Measurements from ENCODE around the gene ZNF770.
A peak's percentile ranks its signal among the peaks of the same experiment; 100 is the strongest.
"Not testable (repeated sequence)": the region's sequence is repeated elsewhere in the genome, so short reads cannot be mapped to it uniquely, and the experiment has no call there.

Gene ZNF770

DNA sequence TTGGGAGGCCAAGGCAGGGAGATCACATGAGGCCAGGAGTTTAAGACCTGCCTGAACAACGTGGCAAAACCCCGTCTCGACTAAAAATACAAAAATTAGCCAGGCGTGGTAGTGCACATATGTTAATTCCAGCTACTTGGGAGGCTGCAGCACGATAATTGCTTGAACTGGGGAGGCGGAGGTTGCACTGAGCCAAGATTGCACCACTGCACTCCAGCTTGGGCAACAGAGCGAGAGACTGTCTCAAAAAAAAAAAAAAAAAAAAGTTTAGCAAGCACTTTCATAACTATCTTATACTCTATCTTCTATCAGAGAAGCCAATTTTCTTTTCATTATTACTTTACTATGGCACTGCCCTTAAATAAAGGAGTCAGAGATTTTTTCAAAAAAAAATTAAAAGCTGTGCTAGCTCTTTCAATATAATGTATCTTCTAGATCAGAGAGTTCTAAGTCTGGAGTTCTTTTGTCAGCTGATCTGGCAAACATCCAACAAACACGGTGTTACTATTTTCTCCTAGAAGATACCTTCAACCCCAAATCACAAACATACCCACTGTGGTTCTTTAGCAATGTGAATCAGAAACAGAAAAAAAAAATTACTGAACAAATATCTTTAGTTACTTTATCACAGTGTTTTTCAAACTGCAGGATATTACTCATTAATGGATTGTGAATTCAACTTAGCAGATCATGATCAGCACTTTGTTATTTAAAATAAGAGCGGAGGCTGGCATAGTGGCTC lies 3.0 kb downstream of the ZNF770 start:
- H3K4me3 ChIP-seq (ENCODE audit: low read depth, low read length): no peak overlapping the region
- no peak for DNase-seq (ENCODE audit: low read depth)

DNA sequence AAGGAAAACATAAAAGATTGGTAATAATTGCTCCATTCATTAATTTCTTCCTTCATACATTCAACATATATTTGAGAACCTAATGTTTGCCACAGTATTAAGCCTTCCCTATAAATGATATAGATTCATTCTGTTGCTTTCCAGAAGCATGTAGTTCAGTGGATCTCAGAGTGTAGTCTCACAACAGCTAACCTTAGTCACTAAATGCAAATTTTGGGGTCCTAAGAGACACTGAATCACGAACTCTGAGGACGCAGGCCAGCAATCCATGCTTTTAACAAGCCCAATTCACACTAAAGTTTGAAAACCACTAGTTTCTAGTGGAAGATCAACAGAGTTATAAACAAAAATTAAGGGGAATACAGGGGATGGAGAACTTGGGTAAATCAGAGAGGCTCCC lies 11.3 kb downstream of the ZNF770 start:
- H3K4me3 ChIP-seq (ENCODE audit: low read depth, low read length): no peak overlapping the region
- no peak for DNase-seq (ENCODE audit: low read depth)

DNA sequence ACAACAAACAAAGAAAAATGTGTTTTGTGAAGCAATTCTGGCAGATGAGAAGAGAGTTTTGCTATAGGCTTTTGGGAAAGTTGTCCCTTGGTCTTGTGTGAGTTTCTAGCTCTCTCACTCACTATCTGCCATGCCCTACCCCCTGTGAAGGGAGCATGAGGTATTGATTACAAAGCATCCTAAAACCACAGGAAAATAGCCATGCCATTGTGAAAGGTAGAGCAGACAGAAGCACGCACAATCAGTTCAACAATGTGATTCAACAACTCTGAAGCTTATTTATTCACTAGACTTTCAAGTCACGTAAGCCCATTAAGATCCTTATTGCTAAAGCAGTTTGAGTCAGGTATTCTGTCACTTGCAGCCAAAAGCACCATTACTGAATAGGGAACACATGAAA lies 12.0 kb downstream of the ZNF770 start:
- no peak overlapping the region for H3K4me3 ChIP-seq (ENCODE audit: low read depth, low read length)
- DNase-seq (ENCODE audit: low read depth): no peak

DNA sequence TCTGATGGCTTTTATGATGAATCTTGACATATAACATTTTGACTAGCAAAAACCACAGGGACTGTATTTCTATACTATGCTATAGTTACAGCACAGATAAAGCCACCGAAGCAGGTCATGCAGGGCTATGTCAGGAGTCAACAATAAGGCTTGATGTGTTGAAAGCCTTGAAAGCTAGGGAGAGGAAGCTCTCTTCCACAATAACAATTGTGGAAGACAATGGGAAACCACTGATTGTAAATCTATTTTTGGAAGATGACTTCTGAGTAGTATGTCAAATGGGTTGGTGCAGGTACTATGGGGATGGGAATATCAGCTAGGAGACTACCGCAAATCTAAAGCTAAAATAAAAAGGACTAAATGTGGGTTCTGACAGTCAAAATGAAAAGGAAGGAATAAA lies 14.6 kb downstream of the ZNF770 start:
- no peak overlapping the region for H3K4me3 ChIP-seq (ENCODE audit: low read depth, low read length)
- DNase-seq (ENCODE audit: low read depth): no peak

DNA sequence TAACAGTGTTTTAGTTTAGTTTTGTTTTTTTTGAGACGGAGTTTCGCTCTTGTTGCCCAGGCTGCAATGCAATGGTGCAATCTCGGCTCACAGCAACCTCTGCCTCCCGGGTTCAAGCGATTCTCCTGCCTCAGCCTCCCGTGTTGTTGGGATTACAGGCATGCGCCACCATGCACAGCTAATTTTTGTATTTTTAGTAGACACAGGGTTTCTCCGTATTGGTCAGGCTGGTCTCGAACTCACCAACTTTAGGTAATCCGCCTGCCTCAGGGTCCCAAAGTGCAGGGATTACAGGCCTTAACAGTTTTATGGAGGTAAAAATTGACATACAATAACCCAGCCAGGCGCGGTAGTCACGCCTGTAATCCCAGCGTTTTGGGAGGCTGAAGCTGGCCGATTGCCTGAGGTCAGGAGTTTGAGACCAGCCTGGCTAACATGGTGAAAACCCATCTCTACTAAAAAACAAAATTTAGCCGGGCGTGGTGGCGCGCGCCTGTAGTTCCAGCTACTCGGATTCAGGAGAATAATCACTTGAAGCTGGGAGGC lies 17.9 kb downstream of the ZNF770 start:
- peak overlapping the region; percentile 99 for H3K4me3 ChIP-seq (ENCODE audit: low read depth, low read length)
- DNase-seq (ENCODE audit: low read depth): not testable (repeated sequence)

DNA sequence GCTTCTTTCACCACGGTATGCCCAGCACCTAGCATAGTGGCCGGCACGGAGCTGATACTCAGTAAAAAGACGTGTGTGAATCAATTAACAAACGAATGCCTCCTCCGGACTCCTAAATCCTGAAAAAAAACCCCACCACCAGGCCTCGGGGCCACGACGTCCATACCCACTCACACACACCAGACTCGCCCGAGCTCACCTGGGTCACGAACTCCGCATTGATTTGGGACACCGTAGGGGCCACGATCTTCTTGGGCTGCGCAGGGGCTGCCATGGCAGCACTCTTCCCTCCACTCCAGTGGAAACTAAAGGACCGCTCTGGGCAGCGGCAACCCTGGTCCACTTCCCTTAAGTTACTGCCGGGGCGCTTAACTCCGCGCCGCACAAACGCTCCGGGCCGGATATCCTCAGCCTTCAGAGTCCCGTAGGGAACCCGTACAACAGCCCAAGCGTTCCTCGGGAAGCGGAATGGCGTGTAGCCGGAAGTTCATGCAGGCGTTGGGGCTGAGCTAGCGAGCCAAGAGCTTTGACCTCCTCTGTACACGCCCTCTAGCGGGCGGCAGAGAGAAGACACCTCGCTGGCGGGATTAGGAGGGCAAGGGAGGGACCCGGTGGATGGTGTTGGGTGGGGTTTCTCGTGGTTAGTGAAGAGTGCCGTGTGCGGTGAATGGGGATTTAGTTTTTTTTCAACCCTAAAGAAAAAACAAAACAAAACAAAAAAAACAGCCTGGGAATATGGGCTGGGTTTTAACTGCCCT lies 18.6 kb downstream of the ZNF770 start, which contains the start of gene AQR:
TSS of gene AQR (minus strand) at position 403 of the 758 bp plus-strand sequence. CDS start at position 274, 129 bp downstream.
- peak; percentile 96 for DNase-seq (ENCODE audit: low read depth)
- peak within 1 kb of the TSS; percentile 99 for H3K4me3 ChIP-seq (ENCODE audit: low read depth, low read length)

DNA sequence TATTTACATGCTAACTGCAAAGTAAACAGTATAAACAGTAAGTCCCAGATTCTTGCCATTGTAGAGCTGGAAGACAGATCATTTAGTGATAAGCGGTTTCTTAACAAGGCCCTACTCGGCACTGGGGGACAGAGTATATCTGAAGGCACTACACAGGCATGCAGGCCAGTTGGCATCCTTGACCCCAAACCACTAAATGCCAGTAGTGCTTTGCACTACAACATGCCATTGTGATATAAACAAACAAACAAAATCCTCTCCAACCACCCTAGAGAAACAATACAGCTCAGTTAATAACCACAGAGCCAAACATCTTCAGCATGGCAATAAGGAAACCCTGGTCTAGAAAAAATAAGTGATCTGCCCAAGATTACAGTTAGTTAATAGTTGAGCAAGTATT lies 23.8 kb downstream of the ZNF770 start:
- DNase-seq (ENCODE audit: low read depth): no peak
- H3K4me3 ChIP-seq (ENCODE audit: low read depth, low read length): no peak overlapping the region

DNA sequence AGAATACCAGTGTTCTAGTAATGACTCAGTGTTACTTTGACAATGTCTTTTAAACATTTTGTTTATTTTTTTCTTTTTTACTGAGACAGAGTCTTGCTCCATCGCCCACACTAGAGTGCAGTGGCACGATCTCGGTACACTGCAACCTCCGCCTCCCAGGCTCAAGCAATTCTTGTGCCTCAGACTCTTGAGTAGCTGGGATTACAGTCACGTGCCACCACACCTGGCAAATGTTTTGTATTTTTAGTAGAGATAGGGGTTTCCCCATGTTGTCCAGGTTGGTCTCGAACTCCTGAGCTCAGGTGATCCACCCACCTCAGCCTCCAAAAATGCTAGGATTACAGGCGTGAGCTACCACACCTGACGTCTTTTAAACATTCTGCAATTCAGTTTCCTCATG lies 34.2 kb downstream of the ZNF770 start:
- no peak overlapping the region for H3K4me3 ChIP-seq (ENCODE audit: low read depth, low read length)
- no peak for DNase-seq (ENCODE audit: low read depth)

DNA sequence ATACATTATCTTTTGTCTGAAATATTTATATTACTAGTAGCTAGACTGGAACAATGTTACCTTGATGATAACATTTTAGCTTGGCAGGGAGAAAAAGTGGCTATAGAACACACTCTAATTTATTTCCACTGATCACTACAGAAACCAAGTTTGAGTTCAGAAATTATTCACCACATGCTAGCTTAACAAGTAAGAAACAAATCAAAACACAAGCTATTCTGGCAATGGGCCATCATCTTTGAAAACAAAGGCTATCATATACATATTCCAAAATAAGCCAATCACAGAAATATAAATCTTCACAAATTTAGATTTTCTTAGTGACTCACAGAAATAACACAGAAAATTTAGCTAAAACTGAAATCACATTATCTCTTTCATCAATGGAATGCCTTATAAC lies 35.6 kb downstream of the ZNF770 start:
- DNase-seq (ENCODE audit: low read depth): no peak
- H3K4me3 ChIP-seq (ENCODE audit: low read depth, low read length): no peak overlapping the region

DNA sequence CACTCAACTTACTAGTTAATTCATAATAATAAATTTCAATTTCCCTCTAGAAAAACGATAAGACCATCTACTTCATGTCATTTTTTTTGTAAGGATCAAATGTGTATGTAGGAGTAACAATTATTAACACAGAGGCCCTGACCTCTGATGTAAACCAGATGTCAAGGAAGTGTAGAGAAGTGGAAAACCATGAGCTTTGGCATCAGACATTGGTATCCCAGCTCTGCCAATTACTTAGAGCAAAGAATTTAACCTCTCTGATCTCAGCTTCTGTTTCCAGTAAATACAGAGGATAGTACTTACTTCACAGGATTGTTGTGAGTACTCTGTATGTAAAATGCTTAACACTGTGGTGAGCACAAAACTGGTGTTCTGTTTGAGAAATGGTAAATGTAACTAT lies 36.1 kb downstream of the ZNF770 start:
- H3K4me3 ChIP-seq (ENCODE audit: low read depth, low read length): no peak overlapping the region
- DNase-seq (ENCODE audit: low read depth): no peak

DNA sequence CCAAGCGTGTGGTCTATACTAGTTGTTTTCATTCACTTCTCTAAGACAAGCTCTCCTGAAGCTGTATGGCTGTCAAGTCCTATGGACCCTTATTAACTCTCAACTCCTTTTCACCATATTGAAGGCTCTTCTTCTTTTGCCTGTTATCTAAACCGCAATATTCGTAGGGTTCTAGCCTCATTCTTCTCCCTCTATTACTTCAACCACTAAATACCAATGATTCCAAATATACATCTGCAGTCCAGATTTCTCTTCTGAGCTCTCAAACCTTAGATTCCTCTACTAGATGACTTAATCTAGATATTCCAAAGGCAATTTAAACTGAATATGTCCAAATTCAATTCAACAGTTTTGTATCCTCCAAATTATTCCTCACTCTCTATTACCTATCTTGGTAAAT lies 43.2 kb downstream of the ZNF770 start:
- no peak overlapping the region for H3K4me3 ChIP-seq (ENCODE audit: low read depth, low read length)
- DNase-seq (ENCODE audit: low read depth): no peak

DNA sequence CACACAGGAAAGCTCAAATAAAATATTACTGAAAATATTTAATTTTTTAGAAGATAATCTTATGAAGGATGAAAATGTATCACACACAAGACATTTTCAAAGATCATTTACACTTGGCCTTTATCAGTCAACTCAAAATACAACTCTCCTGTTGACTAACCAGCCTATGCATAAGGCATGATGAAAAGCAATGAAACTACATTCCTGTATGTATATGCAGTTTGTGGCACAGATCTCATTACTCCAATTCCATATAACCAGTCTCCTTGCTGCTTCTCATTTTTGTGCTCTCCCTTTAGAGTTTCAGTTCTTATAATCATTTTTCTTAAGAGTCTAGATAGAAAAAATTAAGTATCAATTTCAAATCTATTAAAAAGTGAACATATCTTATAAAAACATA lies 44.4 kb downstream of the ZNF770 start:
- no peak overlapping the region for H3K4me3 ChIP-seq (ENCODE audit: low read depth, low read length)
- no peak for DNase-seq (ENCODE audit: low read depth)

DNA sequence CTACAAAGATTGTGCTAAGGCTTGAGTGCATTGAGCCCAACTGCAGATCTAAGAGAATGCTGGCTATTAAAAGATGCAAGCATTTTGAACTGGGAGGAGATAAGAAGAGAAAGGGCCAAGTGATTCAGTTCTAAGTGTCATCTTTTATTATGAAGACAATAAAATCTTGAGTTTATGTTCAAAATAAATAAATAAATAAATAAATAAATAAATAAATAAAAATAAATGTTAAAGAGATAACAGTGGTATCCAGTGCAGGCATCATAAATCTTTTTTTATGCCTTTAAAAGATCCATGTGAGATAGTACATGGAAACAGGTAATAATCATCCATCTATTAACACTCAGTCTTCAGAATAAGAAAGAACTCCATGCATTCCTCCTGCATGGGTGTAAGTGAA lies 44.8 kb downstream of the ZNF770 start:
- H3K4me3 ChIP-seq (ENCODE audit: low read depth, low read length); DNase-seq (ENCODE audit: low read depth): not testable (repeated sequence)

DNA sequence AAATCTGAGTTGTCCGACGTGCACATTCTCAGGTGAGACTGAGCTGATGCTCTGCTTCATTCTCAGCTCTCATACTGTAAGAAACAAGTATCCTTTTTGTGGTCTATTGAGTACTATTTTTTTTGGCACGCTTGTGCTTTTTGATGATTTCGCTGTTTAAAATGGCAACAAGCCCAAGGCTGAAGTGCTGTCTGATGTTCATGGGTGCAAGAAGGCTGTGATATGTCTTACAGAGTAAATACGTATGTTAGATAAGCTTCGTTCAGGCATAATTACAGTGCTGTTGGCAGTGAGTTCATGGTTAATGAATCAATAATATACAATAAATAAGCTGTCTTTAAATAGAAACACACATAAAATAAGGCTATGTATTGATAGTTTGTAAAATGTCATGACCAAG lies 45.7 kb downstream of the ZNF770 start:
- DNase-seq (ENCODE audit: low read depth): peak; percentile 44
- no peak overlapping the region for H3K4me3 ChIP-seq (ENCODE audit: low read depth, low read length)

DNA sequence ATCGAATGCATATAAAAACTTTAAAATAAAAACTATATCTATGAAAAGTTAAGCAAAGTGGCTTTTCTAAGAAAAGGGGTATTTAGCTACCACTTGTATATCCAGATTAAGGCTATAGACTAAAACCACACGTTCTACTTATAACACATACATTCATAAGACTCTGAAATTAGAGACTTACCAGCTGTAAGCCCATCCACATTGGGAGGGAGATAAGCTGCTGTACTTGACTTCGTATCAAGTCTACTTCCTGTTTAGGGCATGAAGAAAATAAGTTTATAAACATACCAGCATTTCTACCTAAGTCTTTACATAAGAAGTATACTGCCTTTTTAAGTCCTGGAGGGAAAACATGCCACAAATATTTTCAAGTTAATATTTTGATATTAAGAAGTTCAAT lies 46.3 kb downstream of the ZNF770 start:
- DNase-seq (ENCODE audit: low read depth): no peak
- H3K4me3 ChIP-seq (ENCODE audit: low read depth, low read length): no peak overlapping the region

DNA sequence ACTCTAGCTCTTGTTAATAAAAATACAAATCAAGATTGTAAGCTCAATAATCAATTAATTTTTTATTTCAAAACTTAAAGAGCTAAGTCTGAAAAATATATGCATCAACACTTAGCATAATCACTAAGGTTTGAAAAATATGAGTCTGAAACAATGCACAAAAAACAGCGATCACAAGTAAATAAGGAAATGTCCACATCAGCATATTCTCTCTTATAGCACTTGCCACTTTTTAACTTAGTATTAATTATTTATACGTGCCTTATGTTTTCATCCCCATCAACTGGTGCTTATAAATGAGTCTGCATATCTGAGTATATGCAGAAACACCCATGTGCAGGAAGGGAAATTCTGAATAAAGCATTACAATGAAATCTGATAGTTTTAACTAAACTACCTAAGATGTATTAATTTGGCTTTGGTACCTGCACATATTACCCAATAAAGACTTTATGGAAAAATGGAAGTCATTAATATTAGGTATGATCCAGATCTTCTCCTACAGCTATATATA lies 46.8 kb downstream of the ZNF770 start:
- no peak for DNase-seq (ENCODE audit: low read depth)
- no peak overlapping the region for H3K4me3 ChIP-seq (ENCODE audit: low read depth, low read length)

DNA sequence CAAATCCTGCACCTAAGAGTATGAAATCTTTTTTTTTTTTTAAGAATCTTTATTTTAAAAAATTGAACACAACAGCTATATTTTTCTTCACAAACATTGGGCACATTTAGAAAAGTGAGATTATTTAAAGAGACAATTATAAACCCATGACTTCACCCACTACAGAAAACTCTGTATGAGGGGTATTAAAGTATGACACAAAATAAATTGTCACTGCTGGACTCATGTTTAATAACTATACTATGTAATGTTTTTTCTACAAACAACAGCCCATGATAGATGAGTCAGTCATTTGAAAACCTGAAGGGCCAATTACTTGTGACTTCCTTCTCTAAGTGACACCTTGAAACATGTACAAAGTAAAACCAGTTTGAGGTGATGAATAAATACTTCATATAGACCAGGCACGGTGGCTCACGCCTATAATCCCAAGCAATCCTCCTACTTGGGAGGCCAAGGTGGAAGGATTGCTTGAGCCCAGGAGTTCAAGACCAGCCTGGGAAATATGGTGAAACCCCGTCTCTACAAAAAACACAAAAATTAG lies 54.6 kb downstream of the ZNF770 start:
- no peak for DNase-seq (ENCODE audit: low read depth)
- no peak overlapping the region for H3K4me3 ChIP-seq (ENCODE audit: low read depth, low read length)

DNA sequence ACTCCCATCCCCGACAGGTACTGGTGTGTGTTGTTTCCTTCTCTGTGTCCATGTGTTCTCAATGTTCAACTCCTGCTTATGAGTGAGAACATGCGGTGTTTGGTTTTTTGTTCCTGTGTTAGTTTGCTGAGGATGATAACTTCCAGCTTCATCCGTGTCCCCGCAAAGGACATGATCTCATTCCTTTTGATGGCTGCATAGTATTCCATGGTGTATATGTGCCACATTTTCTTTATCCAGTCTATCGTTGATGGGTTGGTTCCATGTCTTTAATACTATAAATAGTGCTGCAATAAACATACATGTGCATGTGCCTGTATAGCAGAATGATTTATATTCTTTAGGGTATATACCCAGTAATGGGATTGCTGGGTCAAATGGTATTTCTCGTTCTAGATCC lies 59.7 kb downstream of the ZNF770 start:
- DNase-seq (ENCODE audit: low read depth); H3K4me3 ChIP-seq (ENCODE audit: low read depth, low read length): not testable (repeated sequence)
